Adrenal gland (tissue), 5 donors: Measurements from ENCODE around the gene LRRC8E.

Experiments used
- POLR2A ChIP-seq, 2 donors: fragments of 450-650 bp; IDR thresholded peaks; one replicate each; pipeline ENCODE4 v1.6.1; 2017; ENCODE audit warnings: antibody characterized with exemption in 2 of 2, mild to moderate bottlenecking in 2 of 2, moderate library complexity in 1 of 2
- TF ChIP-seq, protein P1 (sequence below), 6 experiments: fragments of 450-650 bp in 4 of 6; fragments of 200-600 bp in 2 of 6; sonication (generic) in 1 of 6; IDR thresholded peaks; 1 replicate in 5 of 6; 2 replicates in 1 of 6; pipeline versions ENCODE4 v1.5.1 to v1.8.0; 2016 to 2021; ENCODE audit warnings: antibody characterized with exemption in 6 of 6, mild to moderate bottlenecking in 2 of 6, moderate library complexity in 1 of 6
- donor health status: DM: no; HTN: no; CAD: no.

DNA sequence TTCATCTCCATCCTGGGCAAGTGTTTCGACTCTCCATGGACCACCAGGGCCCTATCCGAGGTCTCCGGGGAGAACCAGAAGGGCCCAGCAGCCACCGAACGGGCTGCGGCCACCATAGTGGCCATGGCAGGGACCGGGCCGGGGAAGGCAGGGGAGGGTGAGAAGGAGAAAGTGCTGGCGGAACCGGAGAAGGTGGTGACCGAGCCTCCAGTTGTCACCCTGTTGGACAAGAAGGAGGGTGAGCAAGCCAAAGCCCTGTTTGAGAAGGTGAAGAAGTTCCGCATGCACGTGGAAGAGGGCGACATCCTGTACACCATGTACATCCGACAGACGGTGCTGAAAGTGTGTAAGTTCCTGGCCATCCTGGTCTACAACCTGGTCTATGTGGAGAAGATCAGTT, 10.7 kb downstream of the LRRC8E start:
- TF ChIP-seq, protein P1, sequence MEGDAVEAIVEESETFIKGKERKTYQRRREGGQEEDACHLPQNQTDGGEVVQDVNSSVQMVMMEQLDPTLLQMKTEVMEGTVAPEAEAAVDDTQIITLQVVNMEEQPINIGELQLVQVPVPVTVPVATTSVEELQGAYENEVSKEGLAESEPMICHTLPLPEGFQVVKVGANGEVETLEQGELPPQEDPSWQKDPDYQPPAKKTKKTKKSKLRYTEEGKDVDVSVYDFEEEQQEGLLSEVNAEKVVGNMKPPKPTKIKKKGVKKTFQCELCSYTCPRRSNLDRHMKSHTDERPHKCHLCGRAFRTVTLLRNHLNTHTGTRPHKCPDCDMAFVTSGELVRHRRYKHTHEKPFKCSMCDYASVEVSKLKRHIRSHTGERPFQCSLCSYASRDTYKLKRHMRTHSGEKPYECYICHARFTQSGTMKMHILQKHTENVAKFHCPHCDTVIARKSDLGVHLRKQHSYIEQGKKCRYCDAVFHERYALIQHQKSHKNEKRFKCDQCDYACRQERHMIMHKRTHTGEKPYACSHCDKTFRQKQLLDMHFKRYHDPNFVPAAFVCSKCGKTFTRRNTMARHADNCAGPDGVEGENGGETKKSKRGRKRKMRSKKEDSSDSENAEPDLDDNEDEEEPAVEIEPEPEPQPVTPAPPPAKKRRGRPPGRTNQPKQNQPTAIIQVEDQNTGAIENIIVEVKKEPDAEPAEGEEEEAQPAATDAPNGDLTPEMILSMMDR (IDR thresholded peaks at IDR 0.05): no peak
- TF ChIP-seq POLR2A (IDR thresholded peaks at IDR 0.05): no peak
